ENCODE measurements around the gene SCCPDH. TPM values are rescaled to one million over a fixed set of nuclear protein-coding genes. Genes with fewer than 3 reads are reported as not detected.

The SCCPDH gene
- total RNA-seq, 1 experiment from 2014 or later = 10.9 TPM

GRCh38 chr1:246803373-246803772, 79.2 kb downstream of the SCCPDH start (continued):
- TF ChIP-seq ZNF425 (CRISPR knock-in tag; conservative IDR thresholded peaks at IDR 0.05) (no peak), USF1 (CRISPR knock-in tag; IDR thresholded peaks at IDR 0.05) (no peak), HMGA2 (CRISPR knock-in tag; IDR thresholded peaks at IDR 0.05) (no peak), NFYB (CRISPR knock-in tag; conservative IDR thresholded peaks at IDR 0.05; ENCODE audit: low read depth) (no peak), PREB (CRISPR knock-in tag; IDR thresholded peaks at IDR 0.05; ENCODE audit: borderline replicate concordance) (no peak)

- Mint-ChIP-seq H3K4me3 (no peak overlapping the region), H3K27ac (no peak overlapping the region), H3K36me3 (no peaks in the 10 kb centered on the region), H3K4me1 (peaks cover 16% of the 10 kb centered on the region), H3K9me3 (peaks cover 1% of the 10 kb centered on the region; the same call in 1 of the 2 replicates), H3K27me3 (ENCODE audit: low read depth) (no peaks in the 10 kb centered on the region; the same call in 1 of the 2 replicates)
- ATAC-seq (no peak), DNase-seq (ENCODE audit: low spot score) (no peak)
- TF ChIP-seq AFF4 (CRISPR knock-in tag; IDR thresholded peaks at IDR 0.05; ENCODE audit: borderline replicate concordance) = no peak
- no peak for TF ChIP-seq E2F4 (CRISPR knock-in tag; IDR thresholded peaks at IDR 0.05; ENCODE audit: borderline replicate concordance, low read depth)
- CTCF ChIA-PET = no interaction called here
- POLR2A ChIA-PET = no interaction called here
Observed at GRCh38 chr1:246803883-246804282, 79.7 kb downstream of the SCCPDH start.

GRCh38 chr1:246805135-246805716, 81.0 kb downstream of the SCCPDH start:
- peaks cover 6% of the 10 kb centered on the region; the same call in 1 of the 2 replicates for H3K36me3 Mint-ChIP-seq
- H3K4me3 Mint-ChIP-seq = no peak overlapping the region
- CTCF ChIA-PET = interaction anchor here (0.5 kb wide), 1 partner anchor 159 kb away, joined by 3 read pairs; no protein-coding TSS in a partner anchor
- H3K27me3 Mint-ChIP-seq (ENCODE audit: low read depth) = no peaks in the 10 kb centered on the region; the same call in 1 of the 2 replicates
- ATAC-seq = no peak
- TF ChIP-seq GABPB1 (CRISPR knock-in tag; IDR thresholded peaks at IDR 0.05) (0 out of 2 replicates have a peak, but pooled peaks have one; percentile 44), RORB (CRISPR knock-in tag; IDR thresholded peaks at IDR 0.05) (no peak)
- H3K9me3 Mint-ChIP-seq = peaks cover 13% of the 10 kb centered on the region
- peaks cover 10% of the 10 kb centered on the region for H3K4me1 Mint-ChIP-seq
- H3K27ac Mint-ChIP-seq = no peak overlapping the region
- POLR2A ChIA-PET = no interaction called here
- no peak for DNase-seq (ENCODE audit: low spot score)

GRCh38 chr1:246809473-246809872, 85.3 kb downstream of the SCCPDH start:
- peaks cover 35% of the 10 kb centered on the region for H3K4me1 Mint-ChIP-seq
- DNase-seq (ENCODE audit: low spot score) (no peak), ATAC-seq (peak; percentile 51; the same call in 1 of the 2 replicates)
- H3K27ac Mint-ChIP-seq = no peak overlapping the region
- H3K27me3 Mint-ChIP-seq (ENCODE audit: low read depth) = no peaks in the 10 kb centered on the region
- ChIA-PET POLR2A (no interaction called here), CTCF (no interaction called here)
- H3K9me3 Mint-ChIP-seq = peaks cover 13% of the 10 kb centered on the region
- peaks cover 6% of the 10 kb centered on the region; the same call in 1 of the 2 replicates for H3K36me3 Mint-ChIP-seq
- no peak overlapping the region for H3K4me3 Mint-ChIP-seq
- TF ChIP-seq ZNF263 (CRISPR knock-in tag; IDR thresholded peaks at IDR 0.05; ENCODE audit: low read depth) = no peak
- TF ChIP-seq MLX (CRISPR knock-in tag; IDR thresholded peaks at IDR 0.05) = no peak
- no peak for TF ChIP-seq CDX4 (CRISPR knock-in tag; IDR thresholded peaks at IDR 0.05; ENCODE audit: borderline replicate concordance)
- TF ChIP-seq ATF2 (CRISPR knock-in tag; IDR thresholded peaks at IDR 0.05; ENCODE audit: borderline replicate concordance, low read depth) = no peak
- no peak for TF ChIP-seq ZNF671 (CRISPR knock-in tag; IDR thresholded peaks at IDR 0.05)
- TF ChIP-seq MAX (CRISPR knock-in tag; IDR thresholded peaks at IDR 0.05) = no peak
- no peak for TF ChIP-seq ZNF121 (CRISPR knock-in tag; IDR thresholded peaks at IDR 0.05)
- TF ChIP-seq JUN (CRISPR knock-in tag; IDR thresholded peaks at IDR 0.05) = no peak

Measured in WTC11 (cell line).